Esophagus squamous epithelium (tissue), 5 donors: ENCODE results near the gene SEPTIN5. TPM values are rescaled to one million over a fixed set of nuclear protein-coding genes. Genes with fewer than 3 reads are reported as not detected.

Experiments
- DNase-seq: peaks from one replicate; lab custom pipeline; 2025; lab: John Stamatoyannopoulos, UW
- H3K27ac ChIP-seq, 4 donors: fragments of 200-600 bp; sonication (generic); one replicate each; pipeline ENCODE4 v1.5.1; 2016 to 2019; ENCODE audit warnings: mild to moderate bottlenecking in 1 of 4
- H3K27me3 ChIP-seq, 4 donors: fragments of 200-600 bp; sonication (generic); 1 replicate in 3 of 4; 2 replicates in 1 of 4; pipeline versions ENCODE4 v1.5.1 to v1.6.0; 2017 to 2021; ENCODE audit warnings: antibody characterized with exemption in 1 of 4
- H3K36me3 ChIP-seq, 3 donors: fragments of 200-600 bp; sonication (generic); one replicate each; pipeline ENCODE4 v1.5.1; 2016 to 2019
- H3K4me1 ChIP-seq, 3 donors: fragments of 200-600 bp; sonication (generic); one replicate each; pipeline ENCODE4 v1.5.1; 2017 to 2019
- H3K4me3 ChIP-seq, 4 donors: fragments of 200-600 bp; sonication (generic); 1 replicate in 3 of 4; 2 replicates in 1 of 4; pipeline ENCODE4 v1.5.1; 2016 to 2019; ENCODE audit warnings: mild to moderate bottlenecking in 2 of 4, moderate library complexity in 1 of 4
- H3K9me3 ChIP-seq, 3 donors: fragments of 200-600 bp; sonication (generic); one replicate each; pipeline ENCODE4 v1.5.1; 2016 to 2019
- CTCF ChIP-seq, 6 experiments: fragments of 450-650 bp in 4 of 6; fragments of 200-600 bp in 2 of 6; sonication (generic) in 2 of 6; IDR thresholded peaks; one replicate each; pipeline ENCODE4 v1.5.1; 2016 to 2019; ENCODE audit warnings: antibody characterized with exemption in 6 of 6, mild to moderate bottlenecking in 4 of 6, moderate library complexity in 4 of 6
- POLR2A ChIP-seq, 4 donors: fragments of 450-650 bp; IDR thresholded peaks; one replicate each; pipeline ENCODE4 v1.6.1; 2017; ENCODE audit warnings: antibody characterized with exemption in 4 of 4, mild to moderate bottlenecking in 4 of 4, moderate library complexity in 3 of 4
- WGBS, 2 donors: methylation state at CpG; one replicate each; pipeline ENCODE4 v1.1.5; 2018; 5-methylcytosine and 5-hydroxymethylcytosine counted together
- intact Hi-C: fragments of 100-400 bp; cut with DNase I; formaldehyde crosslinking; loops from one replicate; pipeline ENCODE4 v1.15.0; 2022
- total RNA-seq, 4 donors: library from RNA; depleted of rRNA; stranded (reverse); fragments of >200 nt; gene quantifications; one replicate each; pipeline ENCODE4 v1.1.0, GENCODE V29; 2016
- donor health status: DM: yes; HTN: yes; CAD: no.

The SEPTIN5 gene
- total RNA-seq, 4 donors from 2014 or later = 19.8 to 69.7 (median 36.3) TPM

GRCh38 chr22:19738664-19739447, 24.6 kb downstream of the SEPTIN5 start:
- no peak for TF ChIP-seq CTCF (IDR thresholded peaks at IDR 0.05)
- TF ChIP-seq POLR2A (IDR thresholded peaks at IDR 0.05) = no peak
- WGBS, 2 donors = 36 to 40% methylated on average over 3 to 6 of the region's 31 CpGs
- Histone ChIP-seq H3K27me3 (peaks cover 0 to 31% (median 0%) of the 10 kb centered on the region in 4 donors), H3K9me3 (no peaks in the 10 kb centered on the region), H3K27ac (no peak overlapping the region), H3K4me1 (no peaks in the 10 kb centered on the region), H3K36me3 (no peaks in the 10 kb centered on the region), H3K4me3 (no peak overlapping the region)
- intact Hi-C loops = no loop called here
- no peak for DNase-seq

- no peak overlapping the region for H3K4me3 ChIP-seq
- WGBS, 2 donors = no CpG with 5 or more reads among the region's 16 CpGs
- H3K27ac ChIP-seq = no peak overlapping the region
- H3K4me1 ChIP-seq = no peaks in the 10 kb centered on the region
- no peak for DNase-seq
- H3K9me3 ChIP-seq = no peaks in the 10 kb centered on the region
- intact Hi-C loops = no loop called here
- H3K36me3 ChIP-seq = no peaks in the 10 kb centered on the region
- peaks cover 0 to 31% (median 0%) of the 10 kb centered on the region in 4 donors for H3K27me3 ChIP-seq
- TF ChIP-seq CTCF (IDR thresholded peaks at IDR 0.05) = no peak
- no peak for TF ChIP-seq POLR2A (IDR thresholded peaks at IDR 0.05)
These were observed 25.2 kb downstream of the SEPTIN5 start for GRCh38 chr22:19739448-19739895.

GRCh38 chr22:19739911-19740449, 25.7 kb downstream of the SEPTIN5 start:
- intact Hi-C loops = no loop called here
- Histone ChIP-seq H3K4me1 (no peaks in the 10 kb centered on the region), H3K9me3 (no peaks in the 10 kb centered on the region), H3K27ac (no peak overlapping the region), H3K36me3 (no peaks in the 10 kb centered on the region), H3K27me3 (peaks cover 0 to 31% (median 0%) of the 10 kb centered on the region in 4 donors), H3K4me3 (no peak overlapping the region)
- DNase-seq = no peak
- WGBS, 2 donors = 67 to 72% methylated on average over 1 to 5 of the region's 7 CpGs
- TF ChIP-seq POLR2A (IDR thresholded peaks at IDR 0.05) (no peak), CTCF (IDR thresholded peaks at IDR 0.05) (no peak)

- Histone ChIP-seq H3K4me3 (no peak overlapping the region), H3K9me3 (no peaks in the 10 kb centered on the region), H3K27ac (no peak overlapping the region), H3K27me3 (peaks cover 0 to 28% (median 0%) of the 10 kb centered on the region in 4 donors), H3K36me3 (no peaks in the 10 kb centered on the region), H3K4me1 (no peaks in the 10 kb centered on the region)
- intact Hi-C loops = no loop called here
- DNase-seq = no peak
- 91% methylated on average over 4 of the region's 15 CpGs; no CpG with 5 or more reads in 1 of the 2 donors for WGBS, 2 donors
- TF ChIP-seq POLR2A (IDR thresholded peaks at IDR 0.05) = no peak
- no peak for TF ChIP-seq CTCF (IDR thresholded peaks at IDR 0.05)
These were observed 26.3 kb downstream of the SEPTIN5 start for GRCh38 chr22:19740586-19740985.

GRCh38 chr22:19741053-19741452, 26.8 kb downstream of the SEPTIN5 start:
- Histone ChIP-seq H3K36me3 (no peaks in the 10 kb centered on the region), H3K9me3 (no peaks in the 10 kb centered on the region), H3K27ac (no peak overlapping the region), H3K4me3 (no peak overlapping the region), H3K27me3 (peaks cover 0 to 24% (median 0%) of the 10 kb centered on the region in 4 donors), H3K4me1 (no peaks in the 10 kb centered on the region)
- 88 to 90% methylated on average over 3 to 7 of the region's 7 CpGs for WGBS, 2 donors
- TF ChIP-seq CTCF (IDR thresholded peaks at IDR 0.05) (no peak), POLR2A (IDR thresholded peaks at IDR 0.05) (no peak)
- no peak for DNase-seq
- intact Hi-C loops = no loop called here
